SH-SY5Y (cell line): Measurements from ENCODE around the gene RSBN1.

Experiments used
- GATA2 ChIP-seq: IDR thresholded peaks from 2 replicates; pipeline ENCODE4 v1.6.1; 2011; ENCODE audit warnings: mild to moderate bottlenecking, low read depth, low read length
- GATA3 ChIP-seq: IDR thresholded peaks from 2 replicates; pipeline ENCODE4 v1.6.1; 2011; ENCODE audit warnings: low read depth, mild to moderate bottlenecking, low read length, moderate library complexity

The RSBN1 gene

GRCh38 chr1:113749402-113749801 lies 62.9 kb downstream of the RSBN1 start:
- TF ChIP-seq GATA2 (no peak), GATA3 (no peak)

- TF ChIP-seq GATA3 (no peak), GATA2 (no peak)
Measured at GRCh38 chr1:113747376-113747775, 64.9 kb downstream of the RSBN1 start.

- TF ChIP-seq GATA2 (no peak), GATA3 (no peak)
Measured at GRCh38 chr1:113745425-113745824, 66.9 kb downstream of the RSBN1 start.

GRCh38 chr1:113744114-113744513 lies 68.2 kb downstream of the RSBN1 start:
- TF ChIP-seq GATA3 (no peak), GATA2 (no peak)

GRCh38 chr1:113742515-113742914 lies 69.8 kb downstream of the RSBN1 start:
- TF ChIP-seq GATA3 (no peak), GATA2 (no peak)

GRCh38 chr1:113734357-113735055 lies 77.8 kb downstream of the RSBN1 start:
- TF ChIP-seq GATA3 = no peak
- TF ChIP-seq GATA2 = no peak

- TF ChIP-seq GATA3 = no peak
- no peak for TF ChIP-seq GATA2
Measured at GRCh38 chr1:113732802-113733201, 79.5 kb downstream of the RSBN1 start.

GRCh38 chr1:113721010-113721409 lies 91.3 kb downstream of the RSBN1 start:
- TF ChIP-seq GATA2 = no peak
- TF ChIP-seq GATA3 = no peak

GRCh38 chr1:113714606-113715269 lies 97.5 kb downstream of the RSBN1 start:
- TF ChIP-seq GATA2 = no peak
- TF ChIP-seq GATA3 = no peak
